GM12878 (cell line): ENCODE measurements around the gene KCNIP3.

Experiments used
- TAF1 ChIP-seq: IDR thresholded peaks from 2 replicates; pipeline ENCODE4 v1.6.1; 2011; ENCODE audit warnings: mild to moderate bottlenecking, low read depth, low read length, borderline replicate concordance
- TF ChIP-seq, protein P1 (sequence below): fragments of 450-650 bp; IDR thresholded peaks from 2 replicates; pipeline ENCODE4 v1.6.1; 2016; ENCODE audit warnings: mild to moderate bottlenecking, moderate library complexity, borderline replicate concordance

DNA sequence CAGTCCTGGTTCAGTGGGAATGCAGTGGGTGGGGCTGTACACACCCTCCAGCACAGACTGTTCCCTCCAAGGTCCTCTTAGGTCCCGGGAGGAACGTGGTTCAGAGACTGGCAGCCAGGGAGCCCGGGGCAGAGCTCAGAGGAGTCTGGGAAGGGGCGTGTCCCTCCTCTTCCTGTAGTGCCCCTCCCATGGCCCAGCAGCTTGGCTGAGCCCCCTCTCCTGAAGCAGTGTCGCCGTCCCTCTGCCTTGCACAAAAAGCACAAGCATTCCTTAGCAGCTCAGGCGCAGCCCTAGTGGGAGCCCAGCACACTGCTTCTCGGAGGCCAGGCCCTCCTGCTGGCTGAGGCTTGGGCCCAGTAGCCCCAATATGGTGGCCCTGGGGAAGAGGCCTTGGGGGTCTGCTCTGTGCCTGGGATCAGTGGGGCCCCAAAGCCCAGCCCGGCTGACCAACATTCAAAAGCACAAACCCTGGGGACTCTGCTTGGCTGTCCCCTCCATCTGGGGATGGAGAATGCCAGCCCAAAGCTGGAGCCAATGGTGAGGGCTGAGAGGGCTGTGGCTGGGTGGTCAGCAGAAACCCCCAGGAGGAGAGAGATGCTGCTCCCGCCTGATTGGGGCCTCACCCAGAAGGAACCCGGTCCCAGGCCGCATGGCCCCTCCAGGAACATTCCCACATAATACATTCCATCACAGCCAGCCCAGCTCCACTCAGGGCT lies 87.9 kb downstream of the KCNIP3 start:
- no peak for TF ChIP-seq TAF1
- TF ChIP-seq, protein P1, sequence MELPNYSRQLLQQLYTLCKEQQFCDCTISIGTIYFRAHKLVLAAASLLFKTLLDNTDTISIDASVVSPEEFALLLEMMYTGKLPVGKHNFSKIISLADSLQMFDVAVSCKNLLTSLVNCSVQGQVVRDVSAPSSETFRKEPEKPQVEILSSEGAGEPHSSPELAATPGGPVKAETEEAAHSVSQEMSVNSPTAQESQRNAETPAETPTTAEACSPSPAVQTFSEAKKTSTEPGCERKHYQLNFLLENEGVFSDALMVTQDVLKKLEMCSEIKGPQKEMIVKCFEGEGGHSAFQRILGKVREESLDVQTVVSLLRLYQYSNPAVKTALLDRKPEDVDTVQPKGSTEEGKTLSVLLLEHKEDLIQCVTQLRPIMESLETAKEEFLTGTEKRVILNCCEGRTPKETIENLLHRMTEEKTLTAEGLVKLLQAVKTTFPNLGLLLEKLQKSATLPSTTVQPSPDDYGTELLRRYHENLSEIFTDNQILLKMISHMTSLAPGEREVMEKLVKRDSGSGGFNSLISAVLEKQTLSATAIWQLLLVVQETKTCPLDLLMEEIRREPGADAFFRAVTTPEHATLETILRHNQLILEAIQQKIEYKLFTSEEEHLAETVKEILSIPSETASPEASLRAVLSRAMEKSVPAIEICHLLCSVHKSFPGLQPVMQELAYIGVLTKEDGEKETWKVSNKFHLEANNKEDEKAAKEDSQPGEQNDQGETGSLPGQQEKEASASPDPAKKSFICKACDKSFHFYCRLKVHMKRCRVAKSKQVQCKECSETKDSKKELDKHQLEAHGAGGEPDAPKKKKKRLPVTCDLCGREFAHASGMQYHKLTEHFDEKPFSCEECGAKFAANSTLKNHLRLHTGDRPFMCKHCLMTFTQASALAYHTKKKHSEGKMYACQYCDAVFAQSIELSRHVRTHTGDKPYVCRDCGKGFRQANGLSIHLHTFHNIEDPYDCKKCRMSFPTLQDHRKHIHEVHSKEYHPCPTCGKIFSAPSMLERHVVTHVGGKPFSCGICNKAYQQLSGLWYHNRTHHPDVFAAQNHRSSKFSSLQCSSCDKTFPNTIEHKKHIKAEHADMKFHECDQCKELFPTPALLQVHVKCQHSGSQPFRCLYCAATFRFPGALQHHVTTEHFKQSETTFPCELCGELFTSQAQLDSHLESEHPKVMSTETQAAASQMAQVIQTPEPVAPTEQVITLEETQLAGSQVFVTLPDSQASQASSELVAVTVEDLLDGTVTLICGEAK, result no peak
